Measurements from ENCODE around the gene PCARE. TPM values are rescaled to one million over a fixed set of nuclear protein-coding genes. Genes with fewer than 3 reads are reported as not detected.
A peak's percentile ranks its signal among the peaks of the same experiment; 100 is the strongest.

Gene PCARE
- total and polyA plus RNA-seq, 2 experiments from 2014 or later: not detected

DNA sequence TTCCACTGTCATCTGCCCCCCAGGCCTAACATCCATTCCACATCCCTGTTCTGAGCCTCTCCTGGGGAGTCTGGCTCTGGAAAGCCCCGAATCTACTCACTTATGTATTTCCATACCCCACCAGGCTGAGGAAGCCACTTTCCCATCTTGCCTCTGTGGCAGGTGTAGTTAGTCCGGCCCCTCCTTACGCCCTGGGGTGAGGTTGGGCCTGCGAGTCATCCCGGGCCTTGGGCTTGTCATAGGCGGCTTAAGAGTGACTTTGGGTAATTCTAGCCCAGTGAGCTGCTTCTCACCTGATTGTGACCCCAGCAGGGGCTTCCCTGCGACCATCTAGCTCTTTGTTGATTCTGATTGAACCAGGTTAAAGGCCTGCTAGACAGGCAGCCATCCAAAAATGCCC is 21.1 kb downstream of the PCARE start:
- no peak for TF ChIP-seq REST (IDR thresholded peaks at IDR 0.05; ENCODE audit: unreplicated experiment)
- TF ChIP-seq ZNF331 (CRISPR knock-in tag; IDR thresholded peaks at IDR 0.05; ENCODE audit: low read depth): no peak
- no peak for TF ChIP-seq POLR2AphosphoS5 (IDR thresholded peaks at IDR 0.05; ENCODE audit: low read depth)
- TF ChIP-seq, protein P1, sequence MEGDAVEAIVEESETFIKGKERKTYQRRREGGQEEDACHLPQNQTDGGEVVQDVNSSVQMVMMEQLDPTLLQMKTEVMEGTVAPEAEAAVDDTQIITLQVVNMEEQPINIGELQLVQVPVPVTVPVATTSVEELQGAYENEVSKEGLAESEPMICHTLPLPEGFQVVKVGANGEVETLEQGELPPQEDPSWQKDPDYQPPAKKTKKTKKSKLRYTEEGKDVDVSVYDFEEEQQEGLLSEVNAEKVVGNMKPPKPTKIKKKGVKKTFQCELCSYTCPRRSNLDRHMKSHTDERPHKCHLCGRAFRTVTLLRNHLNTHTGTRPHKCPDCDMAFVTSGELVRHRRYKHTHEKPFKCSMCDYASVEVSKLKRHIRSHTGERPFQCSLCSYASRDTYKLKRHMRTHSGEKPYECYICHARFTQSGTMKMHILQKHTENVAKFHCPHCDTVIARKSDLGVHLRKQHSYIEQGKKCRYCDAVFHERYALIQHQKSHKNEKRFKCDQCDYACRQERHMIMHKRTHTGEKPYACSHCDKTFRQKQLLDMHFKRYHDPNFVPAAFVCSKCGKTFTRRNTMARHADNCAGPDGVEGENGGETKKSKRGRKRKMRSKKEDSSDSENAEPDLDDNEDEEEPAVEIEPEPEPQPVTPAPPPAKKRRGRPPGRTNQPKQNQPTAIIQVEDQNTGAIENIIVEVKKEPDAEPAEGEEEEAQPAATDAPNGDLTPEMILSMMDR (conservative IDR thresholded peaks at IDR 0.05; ENCODE audit: low read depth in 2 of 2): no peak
- no peak for TF ChIP-seq JUNB (IDR thresholded peaks at IDR 0.05; ENCODE audit: unreplicated experiment)
- TF ChIP-seq ZNF462 (CRISPR knock-in tag; IDR thresholded peaks at IDR 0.05): no peak
- no peak for TF ChIP-seq EZH2phosphoT487 (IDR thresholded peaks at IDR 0.05; ENCODE audit: unreplicated experiment)
- no peak for TF ChIP-seq STAT1 (IDR thresholded peaks at IDR 0.05; ENCODE audit: unreplicated experiment)
- TF ChIP-seq ETS1 (IDR thresholded peaks at IDR 0.05): no peak
- no peak for TF ChIP-seq NANOG (IDR thresholded peaks at IDR 0.05; ENCODE audit: borderline replicate concordance)
- no peak for TF ChIP-seq CREB1 (CRISPR knock-in tag; IDR thresholded peaks at IDR 0.05; ENCODE audit: low read depth)
- no peak for TF ChIP-seq ZNF114 (CRISPR knock-in tag; IDR thresholded peaks at IDR 0.05)
- no peak for TF ChIP-seq EZH2 (IDR thresholded peaks at IDR 0.05; ENCODE audit: low read depth, unreplicated experiment)
- no peaks in the 10 kb centered on the region for H3K36me3 ChIP-seq (ENCODE audit: insufficient read depth)
- no peaks in the 10 kb centered on the region for H3K79me2 ChIP-seq (replicated peaks; ENCODE audit: insufficient read depth)
- no peak overlapping the region for H3K4me2 ChIP-seq
- no peaks in the 10 kb centered on the region for H3K9me3 Mint-ChIP-seq
- peak; percentile 76 for ATAC-seq
- no peak overlapping the region for H3K27ac ChIP-seq (ENCODE audit: low read depth)
- H3K9me2 ChIP-seq (ENCODE audit: insufficient read depth): no peaks in the 10 kb centered on the region
- peaks cover 10% of the 10 kb centered on the region for H3K4me1 ChIP-seq (ENCODE audit: insufficient read depth)
- no peak overlapping the region for H3K4me3 Mint-ChIP-seq
- no peak overlapping the region for H2AFZ ChIP-seq
- peaks cover 7% of the 10 kb centered on the region for H3K27me3 Mint-ChIP-seq (ENCODE audit: insufficient read depth, low read depth, poor library complexity)
- H3K36me3 Mint-ChIP-seq (ENCODE audit: low read depth): no peaks in the 10 kb centered on the region
- no peaks in the 10 kb centered on the region for H4K20me1 ChIP-seq (replicated peaks; ENCODE audit: insufficient read depth)
- H3K27me3 ChIP-seq (ENCODE audit: insufficient read depth): no peaks in the 10 kb centered on the region
- H3K27ac Mint-ChIP-seq: no peak overlapping the region
- H3K4me1 Mint-ChIP-seq: peaks cover 24% of the 10 kb centered on the region
- no peaks in the 10 kb centered on the region for H3F3A ChIP-seq (replicated peaks; ENCODE audit: low read depth)
- H3K4me3 ChIP-seq: no peak overlapping the region
- peak; percentile 24 for DNase-seq (ENCODE audit: low spot score)
